ENCODE data around the gene MINDY2.

The MINDY2 gene

DNA sequence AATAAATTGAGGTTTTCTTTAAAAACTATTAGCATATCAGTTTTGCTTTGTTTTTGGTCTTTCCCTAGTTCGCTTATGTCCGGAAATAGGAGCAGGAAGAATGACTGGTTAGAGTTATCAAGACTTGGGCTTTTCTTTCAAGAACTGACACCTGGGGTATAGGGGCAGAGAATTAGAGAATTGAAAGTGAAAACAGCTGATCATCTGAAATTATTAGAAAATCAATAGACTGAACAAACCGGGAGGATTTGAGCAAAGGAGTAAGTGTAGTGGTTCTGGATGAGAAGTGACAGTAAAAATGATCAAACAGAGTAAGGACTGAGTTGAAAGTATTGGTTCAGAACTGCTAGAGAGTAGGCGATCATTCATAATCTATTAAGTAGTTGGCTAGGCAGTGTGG, 6.0 kb downstream of the MINDY2 start:
- no peak overlapping the region for H3K4me3 ChIP-seq (ENCODE audit: low read depth, low read length)
- no peak for DNase-seq (ENCODE audit: low read depth)
- TF ChIP-seq, protein P1, sequence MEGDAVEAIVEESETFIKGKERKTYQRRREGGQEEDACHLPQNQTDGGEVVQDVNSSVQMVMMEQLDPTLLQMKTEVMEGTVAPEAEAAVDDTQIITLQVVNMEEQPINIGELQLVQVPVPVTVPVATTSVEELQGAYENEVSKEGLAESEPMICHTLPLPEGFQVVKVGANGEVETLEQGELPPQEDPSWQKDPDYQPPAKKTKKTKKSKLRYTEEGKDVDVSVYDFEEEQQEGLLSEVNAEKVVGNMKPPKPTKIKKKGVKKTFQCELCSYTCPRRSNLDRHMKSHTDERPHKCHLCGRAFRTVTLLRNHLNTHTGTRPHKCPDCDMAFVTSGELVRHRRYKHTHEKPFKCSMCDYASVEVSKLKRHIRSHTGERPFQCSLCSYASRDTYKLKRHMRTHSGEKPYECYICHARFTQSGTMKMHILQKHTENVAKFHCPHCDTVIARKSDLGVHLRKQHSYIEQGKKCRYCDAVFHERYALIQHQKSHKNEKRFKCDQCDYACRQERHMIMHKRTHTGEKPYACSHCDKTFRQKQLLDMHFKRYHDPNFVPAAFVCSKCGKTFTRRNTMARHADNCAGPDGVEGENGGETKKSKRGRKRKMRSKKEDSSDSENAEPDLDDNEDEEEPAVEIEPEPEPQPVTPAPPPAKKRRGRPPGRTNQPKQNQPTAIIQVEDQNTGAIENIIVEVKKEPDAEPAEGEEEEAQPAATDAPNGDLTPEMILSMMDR (conservative IDR thresholded peaks at IDR 0.05; ENCODE audit: low read depth, low read length): no peak

DNA sequence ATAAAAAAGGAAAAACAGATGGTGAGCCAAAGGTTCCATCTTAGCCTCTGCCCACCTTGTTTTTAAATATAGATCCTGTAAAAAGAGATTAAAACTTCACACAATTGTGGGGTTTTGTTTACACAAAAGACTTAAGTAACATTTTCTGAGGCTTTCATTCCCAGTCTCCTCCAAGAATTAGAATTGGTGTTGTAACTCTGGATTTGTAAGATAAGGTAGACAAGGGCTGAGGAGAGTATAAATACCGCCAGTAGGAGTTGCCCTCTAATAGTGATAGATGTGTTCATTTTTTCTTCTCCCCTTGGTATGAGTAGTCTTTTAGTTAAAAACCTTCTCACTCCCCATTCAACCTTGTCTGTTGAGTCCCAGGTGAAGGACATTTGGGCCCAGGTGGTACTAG, 8.5 kb downstream of the MINDY2 start:
- TF ChIP-seq, protein P1 (conservative IDR thresholded peaks at IDR 0.05; ENCODE audit: low read depth, low read length): no peak
- no peak for DNase-seq (ENCODE audit: low read depth)
- no peak overlapping the region for H3K4me3 ChIP-seq (ENCODE audit: low read depth, low read length)

DNA sequence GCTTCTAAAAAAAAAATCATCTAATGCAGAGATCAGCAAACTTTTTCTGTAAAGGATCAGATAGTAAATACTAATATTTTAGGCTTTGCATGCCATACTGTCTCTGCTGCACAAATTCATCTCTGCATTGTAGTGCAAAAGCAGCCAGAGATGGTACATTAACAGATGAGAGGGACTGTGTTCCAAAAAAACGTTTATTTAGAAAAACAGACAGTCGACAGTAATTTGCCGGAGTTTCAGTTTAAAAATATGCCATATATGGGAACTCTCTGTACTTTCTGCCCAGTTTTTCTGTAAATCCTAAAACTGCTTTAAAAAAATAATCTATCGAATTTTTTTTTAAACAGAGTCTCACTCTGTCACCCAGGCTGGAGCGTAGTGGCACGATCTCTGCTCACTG, 14.3 kb downstream of the MINDY2 start:
- TF ChIP-seq, protein P1 (conservative IDR thresholded peaks at IDR 0.05; ENCODE audit: low read depth, low read length): no peak
- H3K4me3 ChIP-seq (ENCODE audit: low read depth, low read length): no peak overlapping the region
- no peak for DNase-seq (ENCODE audit: low read depth)

DNA sequence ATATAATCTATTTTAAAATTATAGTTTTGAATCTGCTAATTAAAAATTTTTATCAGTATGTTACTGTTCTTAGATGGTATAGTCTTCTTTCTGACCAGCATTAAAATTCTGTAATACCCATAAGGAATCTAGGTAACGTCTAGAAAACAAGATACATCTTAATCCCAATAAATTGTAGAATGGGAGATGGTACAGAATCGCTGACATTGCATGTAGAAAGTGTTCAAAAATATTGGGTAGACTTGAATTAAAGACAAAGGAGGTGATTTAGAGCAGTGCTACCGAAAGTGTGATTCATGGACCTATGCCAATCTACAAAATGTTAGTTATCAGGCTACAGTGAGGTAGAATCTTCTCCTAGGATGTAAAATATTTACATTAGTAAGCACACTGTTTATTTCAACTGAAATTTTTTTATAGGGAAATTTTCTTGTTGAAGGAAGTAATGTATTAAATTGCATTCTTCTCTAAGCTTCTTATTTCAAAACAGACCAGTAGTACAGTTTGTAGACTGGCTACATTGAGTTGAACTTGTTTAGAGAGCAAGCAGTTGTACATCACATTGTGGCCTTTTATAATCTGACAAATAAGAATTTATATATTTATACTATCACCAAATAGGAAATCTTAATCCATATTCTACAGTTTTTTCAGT, 17.1 kb downstream of the MINDY2 start:
- TF ChIP-seq, protein P1 (conservative IDR thresholded peaks at IDR 0.05; ENCODE audit: low read depth, low read length): no peak
- no peak overlapping the region for H3K4me3 ChIP-seq (ENCODE audit: low read depth, low read length)
- DNase-seq (ENCODE audit: low read depth): no peak

DNA sequence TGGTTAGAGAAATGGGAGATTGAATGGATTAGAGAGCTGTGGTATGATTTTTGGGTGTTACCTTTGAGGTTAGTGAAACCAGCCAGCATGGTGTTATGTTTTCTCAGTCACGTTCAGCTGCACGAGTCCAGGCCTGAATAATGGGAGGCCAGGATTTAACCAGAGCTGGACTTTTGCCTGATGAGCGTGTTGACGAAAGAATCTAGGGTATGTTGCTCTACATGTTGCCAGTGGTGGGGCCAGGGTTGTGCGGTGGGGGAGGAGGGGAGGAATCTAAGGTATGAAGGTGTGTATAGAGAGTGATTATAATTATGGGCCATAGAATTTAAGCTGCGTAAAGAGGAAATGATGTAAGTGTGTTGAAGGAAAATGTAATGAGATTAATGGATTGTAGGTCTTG, 22.8 kb downstream of the MINDY2 start:
- no peak overlapping the region for H3K4me3 ChIP-seq (ENCODE audit: low read depth, low read length)
- TF ChIP-seq, protein P1 (conservative IDR thresholded peaks at IDR 0.05; ENCODE audit: low read depth, low read length): no peak
- peak; percentile 23 for DNase-seq (ENCODE audit: low read depth)

DNA sequence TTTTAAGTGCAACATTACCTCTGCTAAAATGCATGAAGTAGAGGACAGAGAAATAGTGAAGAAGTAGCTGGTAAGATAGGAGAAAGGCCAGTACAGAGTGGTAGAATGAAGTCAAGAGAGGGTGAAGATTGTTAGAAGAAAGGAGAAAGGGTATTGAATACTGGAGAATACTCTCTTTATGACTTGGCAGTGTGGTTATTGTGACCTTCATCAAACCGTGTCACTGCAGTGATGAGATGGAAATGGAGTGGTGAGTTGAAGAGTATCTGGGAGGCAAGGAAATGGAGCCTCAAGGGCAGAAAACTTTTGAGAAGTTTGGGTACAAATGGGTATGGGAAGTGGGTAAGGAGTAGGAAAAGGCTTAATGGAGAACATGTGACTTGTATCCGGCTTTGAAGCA, 24.7 kb downstream of the MINDY2 start:
- H3K4me3 ChIP-seq (ENCODE audit: low read depth, low read length): no peak overlapping the region
- TF ChIP-seq, protein P1 (conservative IDR thresholded peaks at IDR 0.05; ENCODE audit: low read depth, low read length): no peak
- no peak for DNase-seq (ENCODE audit: low read depth)

DNA sequence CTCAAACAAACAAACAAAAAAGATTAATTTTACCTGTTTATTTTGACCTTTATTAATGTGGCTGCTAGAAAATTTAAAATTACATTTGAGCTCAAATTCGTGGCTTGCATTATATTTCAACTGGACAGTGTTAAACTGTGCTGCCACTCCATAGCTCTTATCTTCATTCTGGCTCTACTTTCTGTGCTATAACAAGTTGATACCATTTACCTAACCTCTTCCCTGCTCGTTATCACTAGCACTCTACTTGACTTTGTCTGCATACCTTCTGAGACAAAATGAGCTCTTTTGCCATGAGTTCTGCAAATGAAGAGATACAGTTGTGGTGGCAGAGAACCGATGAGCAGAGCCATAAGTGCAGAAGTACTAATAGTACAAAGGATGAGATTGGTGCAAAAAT, 26.4 kb downstream of the MINDY2 start:
- H3K4me3 ChIP-seq (ENCODE audit: low read depth, low read length): no peak overlapping the region
- TF ChIP-seq, protein P1 (conservative IDR thresholded peaks at IDR 0.05; ENCODE audit: low read depth, low read length): no peak
- no peak for DNase-seq (ENCODE audit: low read depth)

All from choroid plexus epithelial cell (primary cell).